GM12864 (cell line): ENCODE data around the gene FBXO44.

Experiments
- DNase-seq: peaks from one replicate; pipeline ENCODE4 v3.0.0-alpha.2; 2011; ENCODE audit warnings: low read depth
- H3K4me3 ChIP-seq: 2 replicates; pipeline ENCODE4 v1.5.1; 2011; ENCODE audit warnings: mild to moderate bottlenecking, low read depth, low read length, control low read depth
- CTCF ChIP-seq: IDR thresholded peaks from 2 replicates; pipeline ENCODE4 v1.5.1; 2011; ENCODE audit warnings: low read depth, mild to moderate bottlenecking, moderate library complexity, low read length, control low read depth, inconsistent platforms; ENCODE audit errors: missing control alignments

The FBXO44 gene

GRCh38 chr1:11645670-11646265, 8.9 kb upstream of the FBXO44 start:
- no peak for DNase-seq
- peak; percentile 83 for TF ChIP-seq CTCF
- H3K4me3 ChIP-seq, result no peak overlapping the region

- no peak for DNase-seq
- no peak for TF ChIP-seq CTCF
- no peak overlapping the region for H3K4me3 ChIP-seq
Measured at GRCh38 chr1:11646317-11646716, 8.4 kb upstream of the FBXO44 start.

GRCh38 chr1:11647333-11647732, 7.3 kb upstream of the FBXO44 start:
- no peak for DNase-seq
- no peak for TF ChIP-seq CTCF
- no peak overlapping the region for H3K4me3 ChIP-seq

GRCh38 chr1:11648039-11648438, 6.6 kb upstream of the FBXO44 start:
- no peak for DNase-seq
- no peak overlapping the region for H3K4me3 ChIP-seq
- no peak for TF ChIP-seq CTCF

- no peak overlapping the region for H3K4me3 ChIP-seq
- TF ChIP-seq CTCF, result no peak
- no peak for DNase-seq
Measured at GRCh38 chr1:11648732-11649158, 5.9 kb upstream of the FBXO44 start.

GRCh38 chr1:11649237-11649623, 5.4 kb upstream of the FBXO44 start:
- H3K4me3 ChIP-seq, result no peak overlapping the region
- no peak for DNase-seq
- no peak for TF ChIP-seq CTCF

GRCh38 chr1:11649624-11650330, 4.9 kb upstream of the FBXO44 start:
- DNase-seq, result no peak
- no peak overlapping the region for H3K4me3 ChIP-seq
- no peak for TF ChIP-seq CTCF
